DND-41 (cell line): ENCODE results near the gene TNRC6A.

Experiments used
- ATAC-seq: fragments of 200-7000 bp; cut with Tn5 transposase; 3 replicates; pipeline ENCODE4 v1.9.1; 2021; ENCODE audit warnings: low read depth; ENCODE audit not compliant: insufficient read depth
- DNase-seq: peaks from one replicate; pipeline ENCODE4 v3.0.0-alpha.2; 2020
- H2AFZ ChIP-seq: 2 replicates; pipeline ENCODE4 v1.6.0; 2012; ENCODE audit warnings: low read depth, low read length
- H3K27ac ChIP-seq: 2 replicates; pipeline ENCODE4 v1.5.1; 2012; ENCODE audit warnings: low read length, inconsistent platforms
- H3K27me3 ChIP-seq: fragments of 200-600 bp; sonication (generic); 2 replicates; pipeline ENCODE4 v1.6.0; 2012; ENCODE audit warnings: low read length, mild to moderate bottlenecking, inconsistent platforms; ENCODE audit not compliant: insufficient read depth, poor library complexity
- H3K36me3 ChIP-seq: 2 replicates; pipeline ENCODE4 v1.5.1; 2012; ENCODE audit warnings: low read length, inconsistent platforms; ENCODE audit not compliant: insufficient read depth
- H3K4me1 ChIP-seq: 2 replicates; pipeline ENCODE4 v1.5.1; 2012; ENCODE audit warnings: mild to moderate bottlenecking, low read length; ENCODE audit not compliant: insufficient read depth
- H3K4me2 ChIP-seq: 2 replicates; pipeline ENCODE4 v1.6.0; 2012; ENCODE audit warnings: mild to moderate bottlenecking, moderate library complexity, low read length, inconsistent platforms; ENCODE audit not compliant: insufficient read depth
- H3K4me3 ChIP-seq, 2 experiments: fragments of 200-600 bp in 1 of 2; shearing (Covaris generic) in 1 of 2; 2 replicates each; pipeline ENCODE4 v1.5.1; 2012 to 2016; ENCODE audit warnings: inconsistent platforms in 2 of 2, low read length in 2 of 2, mild to moderate bottlenecking in 2 of 2, low read depth in 1 of 2, moderate library complexity in 1 of 2
- H3K79me2 ChIP-seq: 2 replicates; pipeline ENCODE4 v1.6.0; 2012; ENCODE audit warnings: low read length, inconsistent platforms; ENCODE audit not compliant: insufficient read depth
- H3K9ac ChIP-seq: 2 replicates; pipeline ENCODE4 v1.6.0; 2012; ENCODE audit warnings: low read depth, mild to moderate bottlenecking, inconsistent platforms, low read length, moderate library complexity
- H3K9me3 ChIP-seq: 2 replicates; pipeline ENCODE4 v1.5.1; 2012; ENCODE audit warnings: low read length, moderate library complexity, mild to moderate bottlenecking, inconsistent platforms; ENCODE audit not compliant: insufficient read depth, severe bottlenecking
- H4K20me1 ChIP-seq: 2 replicates; pipeline ENCODE4 v1.6.0; 2012; ENCODE audit warnings: low read length; ENCODE audit not compliant: insufficient read depth
- EZH2 ChIP-seq: IDR thresholded peaks from 3 replicates; pipeline ENCODE4 v1.6.1; 2012; ENCODE audit warnings: borderline replicate concordance, low read depth, mild to moderate bottlenecking, moderate library complexity, low read length, inconsistent platforms; ENCODE audit not compliant: severe bottlenecking
- TF ChIP-seq, protein P1 (sequence below): IDR thresholded peaks from 2 replicates; pipeline ENCODE4 v1.5.1; 2012; ENCODE audit warnings: borderline replicate concordance, low read length, moderate library complexity, mild to moderate bottlenecking; ENCODE audit not compliant: poor library complexity, severe bottlenecking; ENCODE audit errors: extremely low read depth

The TNRC6A gene

DNA sequence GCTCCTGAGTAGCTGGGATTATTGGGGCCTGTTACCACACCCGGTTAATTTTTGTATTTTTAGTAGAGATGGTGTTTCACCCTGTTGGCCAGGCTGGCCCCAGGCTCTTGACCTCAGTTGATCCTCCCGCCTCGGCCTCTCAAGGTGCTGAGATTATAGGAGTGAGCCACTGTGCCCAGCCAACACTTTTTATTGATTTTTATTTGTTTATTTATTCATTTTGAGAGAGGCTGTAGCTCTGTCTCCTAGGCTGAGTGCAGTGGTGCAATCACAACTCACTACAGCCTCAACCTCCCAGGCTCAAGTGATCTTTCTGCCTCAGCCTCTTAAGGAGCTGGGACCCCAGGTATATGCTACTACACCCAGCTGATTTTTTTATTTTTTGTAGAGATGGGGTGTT lies 54.7 kb downstream of the TNRC6A start:
- no peak for ATAC-seq
- Histone ChIP-seq H2AFZ (no peak overlapping the region), H3K36me3 (peaks cover 76% of the 10 kb centered on the region), H3K27ac (no peak overlapping the region), H3K9me3 (no peaks in the 10 kb centered on the region), H3K4me3 (no peak overlapping the region), H3K9ac (no peak overlapping the region), H3K4me1 (no peaks in the 10 kb centered on the region), H4K20me1 (0 out of 2 replicates have a peak, but pooled peaks cover 6% of the 10 kb centered on the region), H3K79me2 (peaks cover 4% of the 10 kb centered on the region), H3K4me2 (no peak overlapping the region), H3K27me3 (no peaks in the 10 kb centered on the region)
- DNase-seq, result no peak
- TF ChIP-seq, protein P1, sequence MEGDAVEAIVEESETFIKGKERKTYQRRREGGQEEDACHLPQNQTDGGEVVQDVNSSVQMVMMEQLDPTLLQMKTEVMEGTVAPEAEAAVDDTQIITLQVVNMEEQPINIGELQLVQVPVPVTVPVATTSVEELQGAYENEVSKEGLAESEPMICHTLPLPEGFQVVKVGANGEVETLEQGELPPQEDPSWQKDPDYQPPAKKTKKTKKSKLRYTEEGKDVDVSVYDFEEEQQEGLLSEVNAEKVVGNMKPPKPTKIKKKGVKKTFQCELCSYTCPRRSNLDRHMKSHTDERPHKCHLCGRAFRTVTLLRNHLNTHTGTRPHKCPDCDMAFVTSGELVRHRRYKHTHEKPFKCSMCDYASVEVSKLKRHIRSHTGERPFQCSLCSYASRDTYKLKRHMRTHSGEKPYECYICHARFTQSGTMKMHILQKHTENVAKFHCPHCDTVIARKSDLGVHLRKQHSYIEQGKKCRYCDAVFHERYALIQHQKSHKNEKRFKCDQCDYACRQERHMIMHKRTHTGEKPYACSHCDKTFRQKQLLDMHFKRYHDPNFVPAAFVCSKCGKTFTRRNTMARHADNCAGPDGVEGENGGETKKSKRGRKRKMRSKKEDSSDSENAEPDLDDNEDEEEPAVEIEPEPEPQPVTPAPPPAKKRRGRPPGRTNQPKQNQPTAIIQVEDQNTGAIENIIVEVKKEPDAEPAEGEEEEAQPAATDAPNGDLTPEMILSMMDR, result no peak
- no peak for TF ChIP-seq EZH2

DNA sequence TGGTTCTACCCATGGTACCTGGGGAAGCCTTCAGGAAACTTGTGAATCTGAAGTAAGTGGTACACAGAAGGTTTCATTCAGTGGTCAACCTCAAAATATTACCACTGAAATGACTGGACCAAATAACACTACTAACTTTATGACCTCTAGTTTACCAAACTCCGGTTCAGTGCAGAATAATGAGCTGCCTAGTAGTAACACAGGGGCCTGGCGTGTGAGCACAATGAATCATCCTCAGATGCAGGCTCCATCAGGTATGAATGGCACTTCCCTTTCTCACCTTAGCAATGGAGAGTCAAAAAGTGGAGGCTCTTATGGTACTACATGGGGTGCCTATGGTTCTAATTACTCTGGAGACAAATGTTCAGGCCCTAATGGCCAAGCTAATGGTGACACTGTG lies 60.4 kb downstream of the TNRC6A start:
- TF ChIP-seq, protein P1, result no peak
- TF ChIP-seq EZH2, result no peak
- H3K79me2 ChIP-seq, result peaks cover 4% of the 10 kb centered on the region; the same call in 1 of the 2 replicates

DNA sequence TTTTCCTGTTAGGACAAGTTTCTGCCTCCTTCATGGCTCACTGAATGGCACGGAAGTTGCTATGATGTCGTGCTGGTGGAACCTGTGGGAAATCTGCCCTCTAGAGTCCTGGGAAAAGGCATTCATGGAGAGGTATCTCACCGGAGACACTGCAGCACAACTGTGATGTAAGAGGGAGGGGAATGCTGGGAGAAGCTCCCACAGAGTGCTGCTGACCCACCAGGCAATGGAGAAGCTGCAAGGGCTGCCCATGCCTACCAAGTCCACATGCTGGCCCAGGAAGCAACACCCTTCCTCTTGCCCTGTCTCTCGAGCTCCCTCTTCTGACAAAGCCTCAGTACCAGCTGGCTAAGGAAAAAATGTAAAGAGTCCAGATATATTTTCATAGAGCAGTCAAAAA lies 71.1 kb downstream of the TNRC6A start:
- TF ChIP-seq, protein P1, result no peak
- TF ChIP-seq EZH2, result no peak
- Histone ChIP-seq H3K79me2 (no peaks in the 10 kb centered on the region), H3K4me2 (no peak overlapping the region), H3K27me3 (no peaks in the 10 kb centered on the region), H3K9ac (no peak overlapping the region), H3K27ac (no peak overlapping the region), H4K20me1 (no peaks in the 10 kb centered on the region), H2AFZ (no peak overlapping the region), H3K36me3 (peaks cover 98% of the 10 kb centered on the region), H3K4me1 (no peaks in the 10 kb centered on the region), H3K9me3 (no peaks in the 10 kb centered on the region), H3K4me3 (no peak overlapping the region)
- no peak for ATAC-seq
- DNase-seq, result no peak

More for the DNA sequence above, 60.4 kb downstream of the TNRC6A start:
- DNase-seq, result no peak
- peaks cover 12% of the 10 kb centered on the region for H4K20me1 ChIP-seq
- H2AFZ ChIP-seq, result no peak overlapping the region
- no peak overlapping the region for H3K27ac ChIP-seq
- H3K9ac ChIP-seq, result no peak overlapping the region
- no peaks in the 10 kb centered on the region for H3K27me3 ChIP-seq
- H3K4me2 ChIP-seq, result no peak overlapping the region
- H3K4me1 ChIP-seq, result no peaks in the 10 kb centered on the region
- H3K36me3 ChIP-seq, result peaks cover 75% of the 10 kb centered on the region
- ATAC-seq, result no peak
- H3K9me3 ChIP-seq, result no peaks in the 10 kb centered on the region
- H3K4me3 ChIP-seq, result no peak overlapping the region

DNA sequence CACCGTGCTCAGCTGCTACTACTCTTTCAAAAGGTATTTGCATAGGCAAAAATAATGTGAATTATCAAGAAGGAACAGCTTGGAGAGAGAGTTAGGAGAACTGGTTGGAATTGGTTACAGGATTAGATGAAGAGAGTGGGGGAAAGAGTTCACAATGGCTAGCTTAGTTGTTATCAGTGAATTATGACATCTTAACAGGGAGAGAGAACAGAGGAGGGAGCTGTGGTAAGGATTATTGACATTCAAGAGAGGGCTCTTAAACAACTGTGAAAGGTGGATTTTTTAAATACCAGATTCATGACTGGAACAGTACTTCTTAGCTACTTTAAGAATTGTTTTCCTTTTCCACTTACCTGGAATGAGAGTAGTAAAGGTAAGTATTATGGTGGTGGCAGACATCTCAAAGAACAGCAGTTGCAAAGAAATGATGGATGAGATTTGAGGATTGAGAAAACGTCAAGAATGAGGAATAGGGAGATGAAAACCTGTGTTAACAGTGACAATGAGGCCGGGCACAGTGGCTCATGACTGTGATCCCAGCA lies 72.4 kb downstream of the TNRC6A start:
- Histone ChIP-seq H3K4me1 (no peaks in the 10 kb centered on the region), H3K4me3 (no peak overlapping the region), H3K36me3 (peaks cover 98% of the 10 kb centered on the region), H3K9ac (no peak overlapping the region), H3K27ac (no peak overlapping the region), H3K27me3 (no peaks in the 10 kb centered on the region), H3K79me2 (no peaks in the 10 kb centered on the region), H3K4me2 (no peak overlapping the region), H2AFZ (no peak overlapping the region), H3K9me3 (no peaks in the 10 kb centered on the region), H4K20me1 (no peaks in the 10 kb centered on the region)
- ATAC-seq (no peak), DNase-seq (no peak)
- TF ChIP-seq EZH2, result no peak
- TF ChIP-seq, protein P1, result no peak
